Fibroblast of mammary gland (primary cell): ENCODE measurements around the gene ALKBH3.

ENCODE experiments used
- DNase-seq: peaks from one replicate; pipeline ENCODE4 v3.0.0-alpha.2; 2010; ENCODE audit warnings: low read depth
- H3K4me3 ChIP-seq: 2 replicates; pipeline ENCODE4 v1.5.1; 2011; ENCODE audit warnings: low read depth, mild to moderate bottlenecking, low read length, moderate library complexity; ENCODE audit not compliant: control insufficient read depth
- CTCF ChIP-seq: conservative IDR thresholded peaks from 2 replicates; pipeline ENCODE4 v1.5.1; 2011; ENCODE audit warnings: low read depth, low read length, inconsistent platforms; ENCODE audit not compliant: control insufficient read depth, insufficient read depth

ALKBH3 gene

GRCh38 chr11:43942662-43943371, 62.2 kb downstream of the ALKBH3 start:
- DNase-seq = no peak
- TF ChIP-seq CTCF = no peak
- H3K4me3 ChIP-seq = peak overlapping the region; percentile 37

- no peak for DNase-seq
- H3K4me3 ChIP-seq = peak overlapping the region; percentile 44
- TF ChIP-seq CTCF = no peak
Measured at GRCh38 chr11:43943372-43943930, 62.8 kb downstream of the ALKBH3 start.

GRCh38 chr11:43943931-43944751, 63.5 kb downstream of the ALKBH3 start:
- TF ChIP-seq CTCF = no peak
- DNase-seq = no peak
- H3K4me3 ChIP-seq = peak overlapping the region; percentile 44

GRCh38 chr11:43944761-43945311, 64.2 kb downstream of the ALKBH3 start:
- peak; percentile 61 for TF ChIP-seq CTCF
- DNase-seq = no peak
- H3K4me3 ChIP-seq = no peak overlapping the region

GRCh38 chr11:43947003-43947500, 66.4 kb downstream of the ALKBH3 start:
- peak; percentile 55 for DNase-seq
- H3K4me3 ChIP-seq = no peak overlapping the region
- TF ChIP-seq CTCF = peak; percentile 35

GRCh38 chr11:43947815-43948214, 67.2 kb downstream of the ALKBH3 start:
- no peak overlapping the region for H3K4me3 ChIP-seq
- no peak for TF ChIP-seq CTCF
- no peak for DNase-seq
